Gastroesophageal sphincter (tissue), 3 donors: Measurements from ENCODE around the gene ACSS1.

Source experiments
- EP300 ChIP-seq: sonication (generic); formaldehyde crosslinking; IDR thresholded peaks from one replicate; pipeline ENCODE4 v1.6.1; 2017; ENCODE audit warnings: antibody characterized with exemption, mild to moderate bottlenecking
- POLR2A ChIP-seq, 2 donors: fragments of 450-650 bp; IDR thresholded peaks; one replicate each; pipeline ENCODE4 v1.6.1; 2017; ENCODE audit warnings: antibody characterized with exemption in 2 of 2, mild to moderate bottlenecking in 2 of 2, moderate library complexity in 1 of 2
- POLR2AphosphoS5 ChIP-seq: sonication (generic); formaldehyde crosslinking; IDR thresholded peaks from one replicate; pipeline ENCODE4 v1.6.1; 2017; ENCODE audit warnings: antibody characterized with exemption
- TF ChIP-seq, protein P1 (sequence below), 4 experiments: fragments of 200-600 bp in 2 of 4; fragments of 450-650 bp in 2 of 4; sonication (generic) in 1 of 4; IDR thresholded peaks; one replicate each; pipeline ENCODE4 v1.5.1; 2017 to 2019; ENCODE audit warnings: antibody characterized with exemption in 4 of 4, mild to moderate bottlenecking in 2 of 4, moderate library complexity in 2 of 4

GRCh38 chr20:24992487-24993205 is 65.3 kb downstream of the ACSS1 start, which contains the start of gene APMAP:
- TF ChIP-seq POLR2A (IDR thresholded peaks at IDR 0.05) (peak; percentile 96 to 97), POLR2AphosphoS5 (peak; percentile 97), EP300 (no peak)
- TF ChIP-seq, protein P1, sequence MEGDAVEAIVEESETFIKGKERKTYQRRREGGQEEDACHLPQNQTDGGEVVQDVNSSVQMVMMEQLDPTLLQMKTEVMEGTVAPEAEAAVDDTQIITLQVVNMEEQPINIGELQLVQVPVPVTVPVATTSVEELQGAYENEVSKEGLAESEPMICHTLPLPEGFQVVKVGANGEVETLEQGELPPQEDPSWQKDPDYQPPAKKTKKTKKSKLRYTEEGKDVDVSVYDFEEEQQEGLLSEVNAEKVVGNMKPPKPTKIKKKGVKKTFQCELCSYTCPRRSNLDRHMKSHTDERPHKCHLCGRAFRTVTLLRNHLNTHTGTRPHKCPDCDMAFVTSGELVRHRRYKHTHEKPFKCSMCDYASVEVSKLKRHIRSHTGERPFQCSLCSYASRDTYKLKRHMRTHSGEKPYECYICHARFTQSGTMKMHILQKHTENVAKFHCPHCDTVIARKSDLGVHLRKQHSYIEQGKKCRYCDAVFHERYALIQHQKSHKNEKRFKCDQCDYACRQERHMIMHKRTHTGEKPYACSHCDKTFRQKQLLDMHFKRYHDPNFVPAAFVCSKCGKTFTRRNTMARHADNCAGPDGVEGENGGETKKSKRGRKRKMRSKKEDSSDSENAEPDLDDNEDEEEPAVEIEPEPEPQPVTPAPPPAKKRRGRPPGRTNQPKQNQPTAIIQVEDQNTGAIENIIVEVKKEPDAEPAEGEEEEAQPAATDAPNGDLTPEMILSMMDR (IDR thresholded peaks at IDR 0.05), result peak in 1 of 4 experiments; percentile 12
